Testis (tissue), 2 donors: ENCODE measurements around the gene MICA.

Experiments used
- POLR2A ChIP-seq: fragments of 450-650 bp; IDR thresholded peaks from one replicate; pipeline ENCODE4 v1.6.1; 2017; ENCODE audit warnings: antibody characterized with exemption, mild to moderate bottlenecking, moderate library complexity
- TF ChIP-seq, protein P1 (sequence below), 3 experiments: fragments of 450-650 bp in 2 of 3; fragments of 200-600 bp in 1 of 3; sonication (generic) in 1 of 3; IDR thresholded peaks; one replicate each; pipeline ENCODE4 v1.5.1; 2016 to 2019; ENCODE audit warnings: antibody characterized with exemption in 3 of 3, mild to moderate bottlenecking in 2 of 3, moderate library complexity in 1 of 3

DNA sequence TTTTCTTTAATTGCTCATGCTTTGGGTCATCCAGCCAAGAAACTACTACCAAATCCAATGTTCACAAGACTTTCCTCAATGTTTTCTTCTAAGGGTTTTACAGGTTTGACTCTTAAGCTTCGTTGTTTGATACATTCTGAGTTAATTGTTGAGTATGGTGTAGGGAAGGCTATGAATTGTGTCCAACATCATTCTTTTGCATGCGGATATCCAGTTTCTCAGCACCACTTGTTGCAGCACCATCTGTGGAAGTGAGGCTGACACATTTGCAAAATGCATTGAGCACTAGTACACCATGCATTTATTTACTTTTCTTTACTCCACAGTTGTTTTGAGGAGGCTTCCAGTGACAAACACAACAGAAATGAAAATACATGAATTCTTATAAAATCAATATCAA lies 17.2 kb downstream of the MICA start:
- TF ChIP-seq, protein P1, sequence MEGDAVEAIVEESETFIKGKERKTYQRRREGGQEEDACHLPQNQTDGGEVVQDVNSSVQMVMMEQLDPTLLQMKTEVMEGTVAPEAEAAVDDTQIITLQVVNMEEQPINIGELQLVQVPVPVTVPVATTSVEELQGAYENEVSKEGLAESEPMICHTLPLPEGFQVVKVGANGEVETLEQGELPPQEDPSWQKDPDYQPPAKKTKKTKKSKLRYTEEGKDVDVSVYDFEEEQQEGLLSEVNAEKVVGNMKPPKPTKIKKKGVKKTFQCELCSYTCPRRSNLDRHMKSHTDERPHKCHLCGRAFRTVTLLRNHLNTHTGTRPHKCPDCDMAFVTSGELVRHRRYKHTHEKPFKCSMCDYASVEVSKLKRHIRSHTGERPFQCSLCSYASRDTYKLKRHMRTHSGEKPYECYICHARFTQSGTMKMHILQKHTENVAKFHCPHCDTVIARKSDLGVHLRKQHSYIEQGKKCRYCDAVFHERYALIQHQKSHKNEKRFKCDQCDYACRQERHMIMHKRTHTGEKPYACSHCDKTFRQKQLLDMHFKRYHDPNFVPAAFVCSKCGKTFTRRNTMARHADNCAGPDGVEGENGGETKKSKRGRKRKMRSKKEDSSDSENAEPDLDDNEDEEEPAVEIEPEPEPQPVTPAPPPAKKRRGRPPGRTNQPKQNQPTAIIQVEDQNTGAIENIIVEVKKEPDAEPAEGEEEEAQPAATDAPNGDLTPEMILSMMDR (IDR thresholded peaks at IDR 0.05): no peak
- TF ChIP-seq POLR2A: no peak
